NCI-H2227 treated with DMSO at 0.1 percent for 48 hours (cell line): ENCODE results near the gene GAS7.

Experiments used
- DNase-seq: peaks from one replicate; lab custom pipeline; 2025; lab: John Stamatoyannopoulos, UW

GAS7 gene

GRCh38 chr17:9887508-9887907 is 310.9 kb downstream of the GAS7 start:
- no peak for DNase-seq

GRCh38 chr17:9886141-9886930 is 312.1 kb downstream of the GAS7 start:
- DNase-seq, result no peak

- no peak for DNase-seq
These were observed 315.0 kb downstream of the GAS7 start for GRCh38 chr17:9883451-9883850.

GRCh38 chr17:9880582-9880999 is 317.8 kb downstream of the GAS7 start:
- DNase-seq, result no peak

- no peak for DNase-seq
These were observed 319.4 kb downstream of the GAS7 start for GRCh38 chr17:9878786-9879525.

GRCh38 chr17:9878356-9878755 is 320.1 kb downstream of the GAS7 start:
- DNase-seq, result no peak

GRCh38 chr17:9875441-9875840 is 323.0 kb downstream of the GAS7 start:
- no peak for DNase-seq

- no peak for DNase-seq
These were observed 323.7 kb downstream of the GAS7 start for GRCh38 chr17:9874722-9875121.

GRCh38 chr17:9872852-9873251 is 325.6 kb downstream of the GAS7 start:
- DNase-seq, result no peak

- no peak for DNase-seq
These were observed 329.9 kb downstream of the GAS7 start for GRCh38 chr17:9868552-9868951.

- no peak for DNase-seq
These were observed 332.8 kb downstream of the GAS7 start for GRCh38 chr17:9865586-9865985.

- no peak for DNase-seq
These were observed 335.5 kb downstream of the GAS7 start for GRCh38 chr17:9862949-9863348.

- no peak for DNase-seq
These were observed 336.2 kb downstream of the GAS7 start for GRCh38 chr17:9862220-9862619.

GRCh38 chr17:9860851-9861250 is 337.6 kb downstream of the GAS7 start:
- no peak for DNase-seq
